ENCODE data around the gene ATP8B3.
"Not testable (repeated sequence)": the region's sequence is repeated elsewhere in the genome, so short reads cannot be mapped to it uniquely, and the experiment has no call there.

ATP8B3 gene

DNA sequence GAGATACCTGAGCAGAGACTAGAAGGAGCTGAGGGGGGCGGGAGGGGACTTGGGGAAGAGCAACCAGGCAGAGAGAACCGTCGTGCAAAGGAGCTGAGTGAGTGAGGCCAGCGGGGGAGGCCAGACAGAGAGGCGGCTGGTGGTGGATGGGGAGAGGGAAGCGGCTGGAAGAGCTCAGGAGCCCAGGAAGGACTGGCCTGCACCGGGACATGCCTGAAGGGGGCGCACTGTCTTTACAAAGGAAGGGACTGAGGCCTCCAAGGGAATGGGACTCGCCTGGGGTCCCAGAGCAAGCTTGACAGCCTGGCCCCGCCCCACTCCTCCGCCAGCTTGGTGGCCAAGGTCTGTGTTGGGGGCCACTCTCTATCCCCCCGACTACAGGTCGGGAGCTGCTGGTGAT lies 43.8 kb downstream of the ATP8B3 start:
- DNase-seq: no peak

DNA sequence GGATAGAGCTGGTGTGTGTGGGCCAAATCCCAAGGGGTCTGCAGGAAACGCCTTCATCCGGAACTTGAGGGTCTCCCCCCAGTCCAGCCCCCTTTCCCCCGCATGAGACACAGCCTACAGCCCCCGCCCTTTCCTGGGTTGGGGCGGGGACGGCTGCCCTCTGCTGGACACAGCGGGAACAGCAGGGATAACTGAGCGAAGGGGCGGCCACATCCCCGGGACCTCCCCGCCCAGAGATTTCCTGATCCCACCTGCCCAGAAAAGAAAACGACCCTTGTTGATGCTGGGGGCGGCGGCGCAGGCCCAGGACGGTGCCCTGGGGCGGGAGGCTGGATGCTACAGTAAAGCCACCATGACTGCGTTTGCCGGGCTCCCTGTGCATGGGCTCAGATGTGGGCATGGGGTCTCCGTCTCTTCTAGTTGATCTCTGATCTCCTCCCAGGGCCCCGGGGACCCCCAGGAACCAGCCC lies 44.6 kb downstream of the ATP8B3 start:
- no peak for DNase-seq

DNA sequence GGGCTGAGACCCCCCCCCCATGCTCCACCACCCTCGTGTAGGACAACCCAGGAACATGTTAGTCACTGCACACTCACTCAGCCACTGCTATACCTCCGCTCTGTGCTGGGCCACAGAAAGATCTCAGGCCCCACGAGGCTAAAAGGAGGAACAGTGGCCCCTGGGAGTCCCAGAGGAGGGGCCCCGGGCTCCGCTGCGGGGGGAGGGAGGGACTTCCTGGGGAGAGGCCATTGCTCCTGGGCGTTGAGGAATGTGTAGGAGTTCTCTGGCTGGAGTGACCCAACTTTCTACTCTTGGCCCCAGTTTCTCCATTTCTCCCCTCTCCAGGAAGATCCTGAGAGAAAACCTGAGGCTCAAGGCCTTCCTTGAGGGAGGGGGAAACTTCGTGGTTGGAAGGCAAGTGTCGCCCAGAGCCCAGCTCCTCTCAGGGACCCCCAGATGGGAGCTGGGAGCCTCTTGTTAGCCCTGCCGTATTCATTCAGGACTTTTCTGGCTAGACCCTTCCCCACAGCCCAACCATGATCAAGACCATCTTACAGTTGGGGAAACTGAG lies 45.2 kb downstream of the ATP8B3 start:
- DNase-seq: peak; percentile 19

DNA sequence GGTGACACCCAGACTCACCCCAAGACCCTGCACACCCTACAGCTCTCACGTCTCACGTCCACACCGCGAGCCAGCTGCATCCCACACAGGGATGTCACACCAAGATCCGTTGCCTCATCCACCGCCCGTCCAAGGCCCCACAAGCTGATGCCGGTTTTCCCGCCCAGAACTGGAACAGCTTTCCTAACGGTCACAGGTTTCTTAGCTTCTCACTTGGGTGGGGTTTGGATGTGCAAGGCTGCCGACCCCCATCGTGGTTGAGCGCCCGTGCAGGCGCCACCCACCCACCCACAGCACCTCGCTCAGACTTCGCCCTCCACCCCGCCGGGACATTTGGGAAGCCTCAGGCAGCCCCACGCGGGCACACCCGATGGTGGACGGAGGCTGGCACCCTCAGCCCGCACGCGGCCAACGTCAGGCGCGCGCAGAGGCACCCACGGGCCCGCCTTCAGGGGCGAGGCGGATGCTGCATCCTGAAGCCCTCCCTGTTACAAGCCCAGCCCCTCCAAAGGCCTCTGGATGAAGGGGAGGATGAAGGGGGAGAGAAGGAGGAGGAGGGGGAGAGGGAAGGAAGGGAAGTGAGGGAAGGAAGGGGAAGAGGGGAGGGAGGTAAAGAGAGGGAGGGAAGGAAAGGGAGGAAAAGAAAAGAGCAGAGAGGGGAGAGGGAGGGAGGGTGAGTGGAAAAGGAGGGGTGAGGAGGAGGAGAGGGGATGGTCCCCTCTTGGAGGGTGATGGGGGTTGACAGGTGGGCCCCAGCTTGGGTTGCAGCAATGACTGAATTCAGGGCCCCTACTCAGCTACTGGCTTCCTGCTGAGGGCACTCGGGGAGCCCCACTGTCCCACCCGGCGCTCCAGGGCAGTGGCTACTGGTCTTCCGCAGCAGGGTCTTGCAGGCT lies 45.9 kb downstream of the ATP8B3 start:
- DNase-seq: no peak

DNA sequence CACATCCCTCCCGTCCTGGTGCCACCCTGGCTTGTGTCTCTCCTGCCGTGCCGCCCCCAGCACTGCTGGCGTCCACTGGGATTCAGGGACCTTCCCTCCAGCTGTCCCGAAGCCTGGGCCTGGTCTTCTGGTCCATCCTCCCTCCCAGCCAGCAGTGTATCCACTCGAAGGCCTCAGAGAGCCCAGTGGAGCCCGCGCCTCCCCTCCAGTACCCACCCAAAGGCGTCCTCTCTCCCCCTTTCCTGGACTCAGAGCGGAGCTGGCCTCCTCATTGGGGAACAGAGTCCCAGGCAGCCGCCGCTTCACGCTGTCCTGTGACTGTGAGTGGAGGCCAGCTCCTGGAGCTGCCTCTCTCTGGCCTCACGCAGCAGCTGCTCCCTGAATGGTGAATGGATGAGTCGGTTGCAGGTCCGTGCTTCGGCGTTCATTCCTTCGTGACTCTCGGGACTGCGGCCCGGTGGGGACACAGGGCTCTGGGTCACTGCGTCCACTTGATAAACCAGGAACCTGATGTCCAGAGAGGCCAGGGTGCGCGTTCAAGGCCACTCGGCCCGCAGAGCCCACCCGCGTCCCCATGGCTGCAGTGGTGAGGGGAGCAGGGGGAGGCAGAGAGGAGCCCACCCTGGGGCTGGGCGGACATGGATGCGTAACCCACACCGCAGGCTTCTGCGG lies 46.7 kb downstream of the ATP8B3 start:
- DNase-seq: no peak

DNA sequence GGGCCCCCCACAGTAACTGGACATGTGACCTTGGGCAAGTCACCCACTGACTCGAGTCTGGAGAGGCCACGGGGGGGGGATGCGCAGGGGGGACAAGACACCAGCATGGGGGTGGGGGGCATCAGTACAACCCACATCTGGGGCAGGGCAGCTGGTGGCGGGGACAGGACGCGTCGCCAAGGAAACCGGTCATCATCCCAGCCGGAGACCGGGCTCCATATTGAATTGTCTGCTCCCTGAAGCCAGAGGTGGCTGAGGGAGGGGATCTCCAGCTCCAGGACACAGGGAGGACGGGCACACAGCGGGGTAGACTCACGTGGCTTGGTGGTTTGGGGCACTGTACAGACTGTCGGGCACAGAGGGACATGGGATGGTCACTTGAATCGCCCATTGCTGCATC lies 47.3 kb downstream of the ATP8B3 start:
- no peak for DNase-seq

DNA sequence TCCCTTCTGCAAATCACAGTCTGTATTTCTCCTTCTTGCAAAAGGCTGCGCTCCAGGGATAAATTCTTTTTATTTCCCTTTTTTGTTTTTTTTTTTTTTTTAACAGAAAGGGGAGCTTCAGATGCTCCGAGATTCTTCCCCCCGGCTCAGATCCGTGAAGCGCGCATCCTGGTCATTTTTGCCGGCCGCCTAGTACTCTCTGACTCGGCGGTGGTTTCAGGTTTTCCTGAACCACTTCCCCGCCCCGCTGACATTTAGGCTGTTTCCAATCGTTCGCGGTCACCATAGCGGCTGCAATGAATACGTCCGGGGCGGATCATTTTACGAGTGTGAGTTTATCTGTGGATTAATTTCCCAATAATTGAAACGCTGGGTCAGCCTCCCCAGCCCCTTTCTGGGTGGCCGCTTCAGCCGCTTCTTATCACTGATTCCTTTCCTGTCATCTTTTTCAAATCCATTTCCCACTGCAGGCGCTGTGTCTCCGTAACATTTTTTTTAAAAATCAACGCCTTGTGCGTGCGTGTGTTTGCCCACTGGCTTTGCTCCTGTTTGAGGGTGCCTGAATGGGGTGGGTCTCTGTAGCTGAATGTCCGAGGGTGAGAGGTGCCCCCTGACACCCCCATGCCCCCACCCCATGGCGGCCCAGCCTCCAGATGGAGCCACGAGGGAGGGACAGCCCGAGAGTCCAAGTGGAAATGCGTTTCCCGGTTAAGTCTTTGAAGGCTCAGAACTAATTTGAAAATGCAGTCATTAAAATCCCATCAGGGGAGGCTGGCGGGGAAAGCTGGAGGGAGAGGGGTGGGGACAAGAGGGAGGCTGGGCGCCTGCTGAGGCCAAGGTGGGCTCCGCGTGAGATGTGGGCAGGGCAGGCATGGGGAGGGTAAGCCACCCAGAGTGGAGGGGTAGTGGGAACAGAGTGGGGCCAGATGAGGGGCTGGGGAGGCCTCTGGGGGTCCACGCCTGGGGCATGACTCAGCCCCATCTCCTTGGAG lies 48.1 kb downstream of the ATP8B3 start:
- DNase-seq: no peak

DNA sequence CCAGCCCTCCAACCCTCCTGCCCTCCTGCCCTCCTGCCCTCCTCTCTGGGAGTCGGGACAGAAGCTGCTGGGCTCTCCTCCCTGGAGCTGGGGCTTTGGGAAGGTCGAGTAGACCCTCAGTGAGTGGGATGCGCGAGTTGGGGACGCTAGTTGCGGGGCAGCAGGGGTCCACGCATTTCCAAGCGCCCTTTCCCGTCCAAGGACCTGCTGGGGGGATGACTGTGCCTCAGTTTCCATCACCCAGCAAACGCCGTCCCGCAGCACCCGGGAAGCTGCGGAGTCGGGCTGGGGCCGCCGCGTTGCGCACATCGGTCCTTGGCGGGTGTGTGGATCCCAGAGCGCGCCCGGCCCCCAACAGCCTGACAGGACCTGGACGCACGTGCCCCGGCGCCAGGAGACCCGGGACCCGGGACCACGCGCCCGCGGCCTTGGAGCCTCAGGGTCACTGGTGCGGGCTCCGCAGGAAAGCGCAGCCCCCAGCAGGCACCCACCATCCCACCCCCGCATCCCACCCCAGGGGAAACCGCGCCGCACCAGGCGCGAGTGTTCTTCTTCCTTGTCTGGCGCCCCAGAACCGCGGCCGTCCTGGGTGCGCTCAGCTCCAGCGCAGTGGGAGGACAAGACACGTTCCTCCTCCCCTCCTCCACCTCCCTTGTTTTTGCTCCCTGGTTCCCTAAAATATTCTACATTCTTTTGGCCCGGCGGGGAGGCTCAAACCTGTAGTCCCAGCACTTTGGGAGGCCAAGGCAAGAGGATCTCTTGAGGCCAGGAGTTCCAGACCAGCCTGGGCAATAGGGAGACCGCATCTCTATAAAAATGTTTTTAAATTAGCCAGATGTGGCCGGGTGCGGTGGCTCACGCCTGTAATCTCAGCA lies 49.6 kb downstream of the ATP8B3 start:
- no peak for DNase-seq

DNA sequence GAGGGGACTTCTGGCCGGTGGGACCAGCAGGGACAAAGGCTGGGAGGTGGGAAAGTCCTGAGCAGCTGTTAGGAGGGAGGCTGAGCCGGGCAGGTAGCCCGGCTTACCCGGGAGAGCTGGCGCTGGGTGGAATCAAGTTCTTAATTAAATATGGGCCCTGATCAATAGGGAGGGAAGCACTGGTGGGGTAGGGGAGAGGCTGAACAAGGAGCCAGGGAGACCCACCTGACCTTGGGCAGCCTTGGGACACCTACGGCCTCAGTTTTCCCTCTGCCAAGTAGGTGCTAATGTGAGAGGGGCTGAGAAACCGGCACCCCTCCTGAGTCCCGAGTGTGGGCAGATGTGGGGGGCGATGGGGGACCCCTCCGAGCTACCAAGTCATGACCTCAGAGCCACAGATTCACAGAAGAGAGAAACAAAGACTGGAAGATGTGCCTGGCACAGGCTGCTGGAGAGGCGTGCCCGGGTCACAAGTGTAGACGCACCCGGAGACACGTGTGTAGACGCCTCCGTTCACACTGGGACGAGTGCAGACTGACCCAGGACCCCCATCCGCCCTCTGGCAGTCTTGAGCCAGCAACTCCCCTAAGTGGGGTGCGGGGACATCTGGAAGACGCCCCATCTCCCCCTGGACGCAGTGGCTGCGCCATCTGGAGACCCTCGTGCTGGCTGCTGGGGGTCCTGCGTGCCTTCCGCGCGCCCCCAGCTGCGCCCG lies 50.4 kb downstream of the ATP8B3 start:
- DNase-seq: no peak

DNA sequence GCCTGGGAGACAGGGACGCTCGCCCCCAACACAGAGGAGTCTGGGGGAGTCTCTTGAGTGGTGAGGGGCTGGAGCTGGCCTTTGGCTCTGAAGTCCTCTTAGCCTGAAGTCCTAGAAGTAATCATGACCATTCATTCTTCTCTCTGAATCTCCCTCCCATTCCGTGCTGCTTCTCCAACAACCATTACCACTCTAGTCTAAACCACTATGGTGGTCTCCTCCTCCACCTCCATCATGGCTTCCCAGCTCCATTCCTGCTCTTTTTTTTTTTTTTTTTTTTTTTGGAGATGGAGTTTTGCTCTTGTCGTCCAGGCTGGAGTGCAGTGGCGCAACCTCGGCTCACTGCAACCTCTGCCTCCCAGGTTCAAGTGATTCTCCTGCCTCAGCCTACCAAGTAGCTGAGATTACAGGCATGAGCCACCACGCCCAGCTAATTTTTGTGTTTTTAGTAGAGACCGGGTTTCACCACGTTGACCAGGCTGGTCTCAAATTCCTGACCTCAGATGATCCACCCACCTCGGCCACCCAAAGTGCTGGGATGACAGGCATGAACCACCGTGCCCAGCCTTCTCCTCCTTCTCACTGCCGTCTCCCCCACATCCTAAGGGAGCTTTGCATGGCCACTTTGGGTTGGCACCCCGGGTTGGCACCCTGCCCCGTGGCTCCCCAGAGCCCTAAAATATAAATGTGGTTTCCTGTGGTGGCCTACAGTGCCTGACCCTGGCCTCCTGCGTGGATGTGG lies 51.1 kb downstream of the ATP8B3 start:
- not testable (repeated sequence) for DNase-seq

DNA sequence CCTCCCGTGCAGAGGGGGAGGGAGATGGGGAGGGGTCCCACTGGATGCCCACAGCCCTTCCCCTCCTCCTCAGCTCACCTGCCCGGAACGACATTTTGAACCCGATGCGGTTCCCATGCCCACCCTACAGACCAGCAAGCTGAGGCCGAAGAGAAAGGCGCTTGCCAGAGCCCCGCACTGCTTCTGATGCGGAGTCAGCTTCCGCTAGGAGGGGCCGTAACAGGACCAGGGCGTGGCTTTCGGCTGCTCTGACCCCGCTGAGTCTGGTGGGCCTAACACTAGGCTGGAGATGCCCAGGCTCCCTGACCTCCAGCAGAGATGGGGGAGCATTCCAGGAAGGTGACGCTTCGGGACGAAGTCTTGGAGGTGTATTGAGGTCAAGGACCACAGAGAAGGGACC lies 52.1 kb downstream of the ATP8B3 start:
- no peak for DNase-seq

DNA sequence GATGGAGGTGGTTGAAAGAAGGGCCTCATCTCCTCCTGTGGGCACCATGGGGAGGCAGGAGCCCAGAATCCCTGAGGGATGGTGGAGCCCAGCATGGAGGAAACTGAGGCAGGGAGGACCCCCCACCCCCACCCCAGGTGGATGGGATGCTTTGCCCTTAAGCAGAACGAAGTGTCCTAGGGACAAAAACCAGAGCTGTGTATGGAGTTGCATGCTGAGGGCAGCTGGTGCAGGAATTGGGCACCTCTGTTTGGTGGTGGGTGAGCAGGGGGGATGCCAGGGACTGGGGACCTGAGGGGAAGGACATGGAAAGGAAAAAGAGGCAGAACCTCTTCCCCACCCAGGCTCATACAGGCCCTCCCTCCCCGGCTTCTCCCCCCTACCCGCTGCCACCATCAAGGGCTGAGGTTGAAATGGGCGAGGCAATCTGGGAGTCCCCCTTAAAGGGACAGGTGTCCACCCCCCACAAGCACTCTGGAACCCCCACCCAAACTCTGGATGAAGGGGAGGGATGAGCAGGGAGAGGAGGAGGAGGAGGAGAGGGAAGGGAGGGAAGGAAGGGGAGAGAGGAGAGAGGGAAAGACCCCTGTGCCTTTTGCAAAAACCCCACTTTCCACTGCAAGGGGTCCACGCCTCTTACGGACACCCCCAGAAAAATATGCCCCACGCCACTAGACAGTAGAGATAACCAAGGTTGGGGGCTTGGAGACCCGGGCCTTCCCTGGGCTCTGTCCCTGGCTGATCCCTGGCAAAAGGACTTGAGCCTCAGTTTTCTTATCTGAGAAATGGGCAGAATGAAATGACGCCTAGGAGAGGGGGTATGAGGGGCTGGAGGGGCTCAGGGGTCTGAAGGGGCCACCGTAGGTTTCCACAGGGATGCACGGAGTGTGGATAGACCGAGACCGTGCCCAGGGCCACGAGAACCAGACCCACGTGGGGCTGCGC lies 52.8 kb downstream of the ATP8B3 start:
- no peak for DNase-seq

DNA sequence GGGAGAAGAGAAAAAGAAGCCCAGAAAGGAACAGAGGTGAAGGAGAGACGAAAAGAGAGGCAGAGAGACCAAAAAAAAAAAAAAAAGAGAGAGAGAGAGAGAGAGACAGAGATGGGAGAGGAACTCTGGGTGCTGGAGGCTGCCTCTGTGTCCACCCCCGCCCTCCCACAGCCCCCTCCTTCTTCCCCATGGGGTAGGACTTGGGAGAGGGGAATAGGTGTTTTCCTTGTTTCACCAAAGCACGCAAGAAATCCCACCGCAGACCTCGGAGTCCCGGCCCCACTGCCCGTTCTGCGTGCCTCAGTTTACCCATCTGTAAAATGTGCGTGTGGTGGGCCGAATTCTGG lies 53.9 kb downstream of the ATP8B3 start:
- no peak for DNase-seq

DNA sequence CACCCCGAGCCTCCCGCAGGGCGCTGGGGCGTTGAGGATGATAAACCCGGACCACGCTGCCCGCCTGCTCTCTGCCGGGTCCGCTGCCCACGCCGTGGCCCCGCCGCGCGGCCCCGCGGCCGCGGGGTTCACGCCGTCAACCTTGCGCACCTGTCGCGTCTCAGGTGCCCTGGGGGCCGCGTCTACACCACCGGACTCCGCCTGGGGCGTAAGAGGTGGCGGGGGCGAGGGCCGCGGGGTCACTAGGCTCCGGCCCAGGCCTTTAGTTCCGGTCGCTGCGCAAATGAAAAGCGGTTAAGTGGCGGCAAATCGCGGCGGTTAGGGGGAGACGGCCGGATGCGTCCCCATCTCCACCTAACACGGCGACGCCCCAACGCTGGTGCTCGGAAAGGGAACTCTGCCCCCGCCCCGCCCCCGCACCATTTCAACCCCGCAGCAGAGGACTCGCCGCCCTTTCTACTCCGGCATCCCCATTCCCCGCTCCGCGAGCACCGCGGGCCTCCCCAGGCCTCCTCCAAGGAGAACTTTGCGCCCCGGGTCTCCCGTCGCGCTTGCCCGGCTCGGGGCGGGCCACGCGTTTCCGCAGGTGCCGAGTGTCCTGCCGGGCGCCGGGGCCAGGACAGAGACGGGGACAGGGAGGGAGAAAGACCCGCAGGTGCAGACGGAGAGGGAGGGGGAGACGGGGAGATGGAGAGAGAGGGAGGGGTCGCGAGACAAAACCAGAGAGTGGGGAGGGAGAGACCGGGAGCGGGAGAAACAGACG lies 54.4 kb downstream of the ATP8B3 start:
- DNase-seq: no peak

DNA sequence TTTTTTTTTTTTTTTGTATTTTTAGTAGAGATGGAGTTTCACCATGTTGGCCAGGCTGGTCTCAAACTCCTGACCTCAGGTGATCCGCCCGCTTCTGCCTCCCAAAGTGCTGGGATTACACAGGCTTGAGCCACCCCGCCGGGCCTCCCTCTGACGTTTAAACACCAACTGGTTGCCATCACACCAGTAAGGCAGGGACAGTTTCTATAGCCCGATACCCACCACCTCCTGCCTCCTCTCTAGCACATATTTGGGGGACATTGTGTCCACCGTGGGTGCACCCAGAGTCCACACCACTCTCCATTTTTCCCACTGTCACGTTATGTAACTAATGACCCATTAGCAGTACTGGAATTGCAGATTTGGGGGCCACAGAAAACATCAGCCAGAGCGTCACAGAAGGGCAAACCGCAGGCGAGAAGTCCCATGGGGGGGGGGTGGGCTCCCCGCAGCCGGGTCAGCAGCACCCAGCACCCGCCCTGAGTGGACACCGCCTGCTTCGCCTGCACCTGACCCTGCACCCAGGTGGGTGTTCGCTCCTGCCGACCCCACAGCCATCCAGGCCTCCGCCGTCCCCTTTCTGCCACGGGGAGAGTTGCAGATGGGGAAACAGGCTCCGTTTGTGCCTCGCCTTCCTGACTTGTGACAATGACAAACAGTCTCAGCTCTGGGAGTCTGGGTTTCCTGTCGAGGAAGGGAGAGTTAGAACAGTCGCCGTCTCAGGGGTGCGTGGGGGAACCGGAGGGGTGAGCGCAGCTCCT lies 55.2 kb downstream of the ATP8B3 start:
- DNase-seq: no peak

DNA sequence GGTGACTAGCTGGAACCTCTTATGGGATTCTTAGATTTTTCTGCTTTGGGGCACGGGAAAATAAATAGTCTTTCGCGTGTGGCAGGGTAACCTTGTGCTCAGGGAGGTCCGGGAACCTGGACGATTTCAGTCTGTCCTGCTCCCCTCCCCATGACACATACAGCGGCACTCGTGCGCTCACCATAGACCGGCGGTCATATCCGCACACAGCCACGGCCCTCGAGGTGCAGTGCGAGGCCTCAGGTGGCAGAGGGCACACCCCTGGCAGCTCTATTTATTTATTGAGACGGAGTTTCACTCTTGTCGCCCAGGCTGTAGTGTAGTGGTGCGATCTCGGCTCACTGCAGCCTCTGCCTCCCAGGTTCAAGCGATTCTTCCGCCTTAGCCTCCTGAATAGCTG lies 55.8 kb downstream of the ATP8B3 start:
- DNase-seq: no peak

DNA sequence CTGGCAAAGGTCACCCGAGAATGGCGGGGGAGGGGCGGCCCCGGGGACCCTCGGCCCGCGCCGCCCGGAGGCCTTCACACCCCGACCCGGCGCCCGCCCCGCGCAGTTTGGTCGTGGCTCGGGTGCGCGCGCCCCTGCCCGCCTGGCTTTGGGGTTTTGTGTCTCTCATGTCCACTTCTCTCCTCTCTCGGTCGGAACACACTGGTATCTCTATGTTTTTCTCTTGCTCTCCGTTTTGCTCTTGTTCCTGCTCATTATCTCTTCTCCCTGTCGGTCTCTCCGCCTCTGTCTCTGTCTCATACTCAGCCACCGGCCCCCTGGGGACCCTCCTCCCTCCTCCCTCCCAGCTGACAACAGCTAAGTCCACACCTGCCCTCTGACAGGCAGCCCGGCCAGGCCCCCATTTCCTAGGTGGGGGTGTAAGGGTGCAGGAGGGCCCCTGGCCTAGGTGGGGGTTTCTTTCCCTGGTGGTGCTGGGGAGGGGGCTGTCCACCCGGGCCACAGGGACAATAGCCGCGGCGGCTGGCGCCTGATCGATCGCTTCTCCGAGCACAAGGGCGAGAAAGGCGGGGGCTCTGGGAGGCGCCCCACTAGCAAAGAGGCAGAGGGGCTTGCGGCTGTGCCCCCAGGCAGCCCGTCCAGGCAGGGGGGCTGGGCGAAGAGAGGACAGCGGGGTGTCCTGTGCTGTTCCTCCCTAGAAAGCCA lies 56.5 kb downstream of the ATP8B3 start:
- DNase-seq: no peak
